CD4-positive, alpha-beta T cell treated with Interferon gamma for 1 hour (primary cell): ENCODE results near the gene FBLN7.

ENCODE experiments used
- DNase-seq: peaks from one replicate; pipeline ENCODE4 v3.0.0-alpha.2; 2020

FBLN7 gene

GRCh38 chr2:112160283-112161250, 22.4 kb downstream of the FBLN7 start:
- DNase-seq, result no peak

DNA sequence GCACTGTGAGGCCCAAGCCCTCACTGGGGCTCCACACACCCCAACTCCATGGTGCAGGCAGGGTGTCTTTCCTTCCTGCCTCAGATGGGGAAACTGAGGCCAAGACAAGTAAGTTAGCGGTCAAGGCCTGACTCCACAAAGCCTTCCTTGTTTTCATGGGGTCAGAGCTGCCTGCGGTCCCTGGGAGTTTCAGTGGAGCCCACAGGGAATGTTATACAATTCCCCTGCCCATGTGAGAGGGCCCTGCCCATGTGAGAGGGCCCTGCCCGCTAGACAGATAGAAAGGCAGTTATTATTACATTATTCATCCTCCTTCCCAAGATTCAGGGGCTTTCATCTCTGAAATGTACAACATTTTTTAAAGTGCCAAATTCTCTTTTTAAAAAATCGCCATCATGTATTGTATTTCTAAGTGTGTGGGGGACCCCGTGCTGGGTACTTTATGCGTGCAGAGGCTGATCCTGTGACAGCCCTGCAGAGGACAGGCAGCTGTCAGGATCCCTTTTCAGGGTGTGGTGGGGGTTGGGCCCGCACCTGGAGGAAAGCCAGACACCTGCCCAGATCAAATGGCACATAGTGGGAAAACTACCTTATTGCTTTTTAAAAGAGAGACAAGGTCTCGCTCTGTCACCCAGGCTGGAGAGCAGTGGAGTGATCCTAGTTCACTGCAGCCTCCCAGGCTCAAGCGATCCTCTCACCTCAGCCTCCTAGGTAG, 23.4 kb downstream of the FBLN7 start:
- no peak for DNase-seq

DNA sequence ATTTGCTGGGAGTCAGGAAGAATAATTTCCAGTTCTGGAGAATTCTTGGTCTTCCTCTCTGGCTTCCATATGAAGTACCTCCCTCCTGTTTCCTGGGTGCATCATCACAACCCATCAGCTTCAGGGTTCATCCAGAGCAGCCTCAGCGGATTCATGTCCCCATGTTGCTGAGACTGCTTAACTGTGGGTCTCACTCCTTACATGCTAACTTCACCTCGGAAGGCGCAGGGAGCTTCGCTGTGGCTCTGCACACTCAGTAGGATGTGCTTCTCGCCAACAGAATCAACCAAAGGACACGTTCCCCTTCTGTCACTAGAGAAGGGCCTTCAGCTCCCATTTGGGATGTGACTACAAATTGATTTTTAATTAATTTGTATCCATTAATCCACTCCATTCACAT, 24.2 kb downstream of the FBLN7 start:
- no peak for DNase-seq

- no peak for DNase-seq
Measured at GRCh38 chr2:112162956-112163355, 24.8 kb downstream of the FBLN7 start.

GRCh38 chr2:112163541-112163981, 25.4 kb downstream of the FBLN7 start:
- DNase-seq, result no peak

- no peak for DNase-seq
Measured at GRCh38 chr2:112164876-112165275, 26.7 kb downstream of the FBLN7 start.

DNA sequence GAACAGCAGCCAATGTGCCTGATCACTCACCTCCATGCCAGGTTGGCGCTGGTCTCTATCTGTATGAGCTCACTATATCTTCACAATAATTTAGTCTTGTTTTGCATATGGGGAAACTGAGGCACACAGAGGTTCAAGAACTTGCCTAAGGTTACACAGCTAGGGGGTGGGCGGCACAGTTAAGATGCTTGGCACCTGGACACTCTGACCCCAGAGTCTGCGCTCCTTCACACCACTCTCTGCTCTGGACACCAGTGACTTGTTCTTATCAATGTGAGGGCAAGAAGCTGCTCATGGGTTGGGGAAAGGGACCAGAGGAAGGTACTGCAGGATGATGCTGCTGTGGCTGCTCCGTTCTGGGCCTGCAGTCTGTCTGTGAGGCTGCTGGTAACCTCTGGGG, 27.1 kb downstream of the FBLN7 start:
- no peak for DNase-seq

DNA sequence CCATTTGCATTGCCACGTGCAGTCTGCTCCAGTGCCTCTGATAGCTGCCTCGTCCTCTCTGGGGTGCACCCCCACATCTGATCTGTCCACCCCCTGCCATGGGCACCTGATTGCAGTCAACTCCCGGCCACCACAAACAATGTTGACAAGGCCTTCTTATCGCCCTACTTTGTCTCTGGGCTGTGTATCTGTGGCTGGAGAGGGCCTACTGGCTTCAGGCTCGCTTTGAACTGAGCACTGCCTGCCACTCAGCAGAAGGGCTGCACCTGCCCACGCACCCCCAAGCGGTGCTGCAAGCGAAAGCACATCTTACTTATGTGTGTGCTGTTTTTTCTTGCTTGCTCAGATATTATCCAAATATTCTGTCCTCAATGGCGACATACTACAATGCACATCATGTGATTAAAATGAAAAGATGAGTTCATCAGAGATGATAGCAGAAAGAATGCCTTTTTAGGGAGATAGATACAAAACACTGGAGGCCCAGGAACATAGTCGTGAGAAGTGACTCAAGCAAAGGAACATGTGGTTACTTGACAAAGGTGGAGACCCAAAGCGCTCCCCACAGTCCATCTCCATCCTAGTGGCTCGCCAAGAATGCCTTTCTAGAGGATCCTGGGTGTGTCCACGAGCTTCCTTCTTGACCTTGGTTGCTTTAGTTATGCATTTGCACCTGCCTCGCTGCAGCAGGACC, 28.8 kb downstream of the FBLN7 start:
- no peak for DNase-seq

GRCh38 chr2:112168422-112169124, 30.4 kb downstream of the FBLN7 start:
- DNase-seq, result no peak

GRCh38 chr2:112170495-112170894, 32.3 kb downstream of the FBLN7 start:
- DNase-seq, result no peak

DNA sequence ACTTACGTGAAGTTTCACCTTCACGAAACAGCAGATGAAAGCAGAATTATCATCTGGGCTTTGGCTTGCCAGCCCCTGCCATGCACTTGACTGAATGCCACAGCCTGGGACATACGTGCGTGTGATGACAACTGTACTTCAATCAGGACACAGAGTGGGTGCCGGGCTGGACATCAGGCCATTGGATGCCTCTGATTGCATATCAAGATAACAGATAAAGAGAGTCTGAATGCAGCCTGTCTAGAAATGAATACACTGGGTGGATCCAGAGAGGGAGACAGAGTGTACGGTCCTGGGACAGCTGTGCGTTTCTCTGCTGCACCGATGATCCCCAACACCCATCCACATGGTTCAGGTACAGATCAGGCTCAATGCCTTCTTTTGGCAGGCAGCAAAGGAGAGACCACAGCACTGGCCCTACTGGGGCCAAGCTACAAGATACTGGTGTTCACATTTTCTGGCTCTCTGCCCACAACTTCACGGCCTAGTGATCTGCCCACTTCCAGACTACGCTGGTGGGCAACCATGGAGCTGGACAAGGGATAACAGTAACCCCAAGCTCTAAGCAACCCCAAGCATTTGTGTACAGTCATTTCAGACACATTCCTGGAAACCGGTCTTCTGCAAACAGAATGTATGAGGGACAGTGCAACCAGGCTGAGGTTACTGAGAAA, 35.6 kb downstream of the FBLN7 start:
- DNase-seq, result no peak

DNA sequence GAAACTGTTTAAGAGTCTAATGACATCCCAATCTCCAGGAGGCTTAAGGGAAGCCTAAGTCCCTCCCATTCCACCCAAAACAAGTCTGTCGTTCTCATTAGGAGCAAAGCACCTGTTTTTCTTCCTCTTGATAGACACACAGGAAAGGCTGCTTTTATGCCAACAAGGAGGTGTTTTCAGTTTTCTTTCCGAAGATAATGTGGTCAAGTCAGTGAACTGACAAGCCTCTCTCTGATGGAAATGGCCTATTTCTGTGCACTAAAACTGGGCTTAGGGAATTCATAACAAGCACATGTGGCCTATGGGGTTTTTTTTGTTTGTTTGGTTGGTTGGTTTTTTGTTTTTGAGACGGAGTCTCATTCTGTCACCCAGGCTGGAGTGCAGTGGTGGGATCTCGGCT, 36.2 kb downstream of the FBLN7 start:
- DNase-seq, result no peak

DNA sequence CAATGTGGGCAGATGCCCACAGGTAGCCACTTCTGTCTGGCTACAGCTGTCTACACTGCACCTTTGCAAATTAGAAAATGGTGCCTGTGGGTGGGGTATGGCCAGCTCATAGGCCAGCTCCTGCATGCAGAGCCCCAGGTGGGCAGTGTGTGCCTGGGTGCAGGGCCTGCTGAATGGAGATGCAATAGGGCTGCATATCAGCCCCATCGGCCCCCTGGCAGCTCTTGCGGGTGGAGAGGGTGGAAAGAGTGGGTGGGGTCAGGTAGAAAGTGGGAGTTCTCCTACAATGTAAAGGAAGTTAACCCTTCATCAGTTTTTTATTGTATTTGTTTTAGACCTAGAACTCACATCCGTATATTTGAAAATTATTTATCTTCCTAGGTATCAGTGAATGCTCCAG, 37.1 kb downstream of the FBLN7 start:
- no peak for DNase-seq

- no peak for DNase-seq
Measured at GRCh38 chr2:112175958-112176573, 37.9 kb downstream of the FBLN7 start.

GRCh38 chr2:112181571-112182290, 43.5 kb downstream of the FBLN7 start:
- DNase-seq, result peak; percentile 56

DNA sequence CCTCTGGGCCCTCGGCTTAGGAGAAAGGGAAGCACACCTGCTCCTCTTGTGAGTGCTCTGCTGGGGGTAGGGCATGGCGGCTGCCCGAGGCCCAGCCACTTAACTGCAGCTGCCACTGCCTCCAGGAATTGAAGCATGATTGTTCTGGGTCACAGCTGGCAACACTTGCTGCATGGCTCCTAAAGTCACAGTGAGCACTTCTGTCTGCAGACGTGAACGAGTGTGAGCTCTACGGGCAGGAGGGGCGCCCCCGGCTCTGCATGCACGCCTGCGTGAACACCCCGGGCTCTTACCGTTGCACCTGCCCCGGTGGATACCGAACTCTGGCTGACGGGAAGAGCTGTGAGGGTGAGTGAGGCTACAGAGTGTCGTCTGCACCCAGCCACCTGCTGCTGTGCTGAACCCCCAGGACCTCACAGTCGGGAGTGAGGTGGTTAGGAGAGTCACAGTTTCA, 44.4 kb downstream of the FBLN7 start:
- DNase-seq, result peak; percentile 25

DNA sequence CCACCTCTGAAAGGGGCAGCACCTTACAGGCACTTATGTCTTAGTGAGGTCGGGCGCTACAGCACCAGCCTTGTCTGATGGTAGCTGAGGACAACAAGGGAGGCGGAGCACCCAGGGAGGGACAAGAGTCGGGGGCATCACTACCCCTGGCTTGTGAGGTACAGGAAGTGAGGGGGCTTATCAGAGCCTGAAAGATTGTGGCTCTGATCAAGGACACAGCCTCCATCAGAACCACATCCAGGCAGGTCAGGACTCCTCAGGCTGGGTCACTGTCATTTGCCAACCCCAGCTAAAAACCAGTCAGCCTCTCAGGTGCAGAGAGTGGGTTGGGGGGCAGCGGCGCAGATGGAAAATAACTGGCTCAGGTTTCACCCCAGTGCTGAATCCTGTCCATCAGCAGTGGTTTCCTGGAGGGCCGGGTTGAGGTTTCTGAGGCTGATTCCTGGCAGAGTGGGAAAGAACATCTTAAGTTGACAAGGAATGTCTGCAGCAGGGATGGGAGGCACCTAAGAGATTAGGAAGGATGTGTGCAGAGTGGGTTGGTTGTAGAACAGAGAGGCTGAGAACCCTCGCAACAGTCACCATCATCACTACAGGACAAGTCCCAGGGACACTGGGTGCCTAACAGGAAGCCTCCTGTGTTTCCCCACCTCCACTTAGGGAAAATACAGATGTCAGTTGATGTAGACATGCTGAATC, 45.3 kb downstream of the FBLN7 start:
- no peak for DNase-seq

GRCh38 chr2:112184121-112184520, 45.9 kb downstream of the FBLN7 start:
- no peak for DNase-seq

DNA sequence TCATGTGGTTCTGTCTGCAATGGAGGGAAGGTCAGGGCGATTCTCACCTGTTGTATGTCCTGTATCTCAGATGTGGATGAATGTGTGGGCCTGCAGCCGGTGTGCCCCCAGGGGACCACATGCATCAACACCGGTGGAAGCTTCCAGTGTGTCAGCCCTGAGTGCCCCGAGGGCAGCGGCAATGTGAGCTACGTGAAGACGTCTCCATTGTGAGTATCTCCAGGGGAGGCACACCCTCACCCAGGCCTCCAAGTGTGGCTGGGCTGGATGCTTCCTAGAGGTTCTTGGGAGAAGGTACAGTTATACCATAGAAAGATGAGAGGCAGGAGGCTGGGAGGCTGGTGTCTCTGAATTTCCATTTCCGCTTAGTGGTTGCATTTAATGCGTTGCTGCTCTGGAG, 46.9 kb downstream of the FBLN7 start:
- DNase-seq, result no peak

DNA sequence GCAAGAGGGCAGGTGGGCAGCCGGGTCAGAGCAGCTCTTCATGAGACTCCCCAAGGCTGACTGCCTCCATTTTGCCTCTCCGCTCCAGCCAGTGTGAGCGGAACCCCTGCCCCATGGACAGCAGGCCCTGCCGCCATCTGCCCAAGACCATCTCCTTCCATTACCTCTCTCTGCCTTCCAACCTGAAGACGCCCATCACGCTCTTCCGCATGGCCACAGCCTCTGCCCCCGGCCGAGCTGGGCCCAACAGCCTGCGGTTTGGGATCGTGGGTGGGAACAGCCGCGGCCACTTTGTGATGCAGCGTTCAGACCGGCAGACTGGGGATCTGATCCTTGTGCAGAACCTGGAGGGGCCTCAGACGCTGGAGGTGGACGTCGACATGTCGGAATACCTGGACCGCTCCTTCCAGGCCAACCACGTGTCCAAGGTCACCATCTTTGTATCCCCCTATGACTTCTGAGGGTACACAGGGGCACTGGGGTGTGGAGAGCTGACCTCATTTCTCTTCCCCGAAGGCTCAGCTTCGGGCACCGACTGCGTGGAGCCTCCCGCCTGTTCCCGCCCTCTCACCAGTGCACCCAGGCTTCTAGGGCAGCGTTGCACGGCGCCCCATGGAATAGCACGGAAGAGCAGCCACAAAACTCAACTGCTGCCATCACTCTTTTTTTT, 49.0 kb downstream of the FBLN7 start:
- no peak for DNase-seq
